SU-DHL-6 (cell line): ENCODE results near the gene OR4C16.

Source experiments
- H2AFZ ChIP-seq: fragments of 200-600 bp; sonication (generic); 2 replicates; pipeline ENCODE4 v1.6.1; 2014; ENCODE audit warnings: low read depth, mild to moderate bottlenecking, moderate library complexity, mixed read lengths, antibody characterized with exemption, low read length; ENCODE audit not compliant: severe bottlenecking
- H3F3A ChIP-seq: fragments of 200-600 bp; shearing (Covaris generic); 2 replicates; pipeline ENCODE4 v1.6.0; 2016; ENCODE audit warnings: antibody characterized with exemption, mild to moderate bottlenecking; ENCODE audit not compliant: insufficient read depth
- H3K27ac ChIP-seq: fragments of 200-600 bp; sonication (generic); 2 replicates; pipeline ENCODE4 v1.5.1; 2016; ENCODE audit warnings: low read depth, mild to moderate bottlenecking, low read length, moderate library complexity, mixed read lengths
- H3K27me3 ChIP-seq: fragments of 200-600 bp; sonication (generic), shearing (Covaris generic); 2 replicates; pipeline ENCODE4 v1.6.0; 2014; ENCODE audit warnings: mild to moderate bottlenecking, low read length
- H3K36me3 ChIP-seq: fragments of 200-600 bp; sonication (generic); 2 replicates; pipeline ENCODE4 v1.6.1; 2014; ENCODE audit warnings: mild to moderate bottlenecking, low read length, mixed read lengths
- H3K4me2 ChIP-seq: fragments of 300-600, 200-600 bp; shearing (Covaris generic), sonication (generic); 2 replicates; pipeline ENCODE4 v1.6.0; 2014; ENCODE audit warnings: low read length, low read depth, mild to moderate bottlenecking; ENCODE audit not compliant: poor library complexity, severe bottlenecking
- H3K4me3 ChIP-seq: fragments of 200-600 bp; sonication (generic); 2 replicates; pipeline ENCODE4 v1.5.1; 2014; ENCODE audit warnings: antibody characterized with exemption, low read length, mild to moderate bottlenecking, mixed read lengths; ENCODE audit not compliant: insufficient read depth, poor library complexity, severe bottlenecking
- H3K79me2 ChIP-seq: fragments of 200-600 bp; sonication (generic); 2 replicates; pipeline ENCODE4 v1.6.1; 2014; ENCODE audit warnings: mild to moderate bottlenecking, low read length, moderate library complexity; ENCODE audit not compliant: insufficient read depth
- H3K9ac ChIP-seq: fragments of 200-600 bp; sonication (generic); 2 replicates; pipeline ENCODE4 v1.7.0; 2014; ENCODE audit warnings: mild to moderate bottlenecking, low read length
- H3K9me2 ChIP-seq: fragments of 200-600 bp; sonication (generic); replicated peaks from 2 replicates; pipeline ENCODE4 v1.6.1; 2014; ENCODE audit warnings: low read length; ENCODE audit not compliant: insufficient read depth
- H3K9me3 ChIP-seq: fragments of 200-600 bp; sonication (generic); 2 replicates; pipeline ENCODE4 v1.6.1; 2014; ENCODE audit warnings: low read length, mixed read lengths; ENCODE audit not compliant: insufficient read depth
- H4K20me1 ChIP-seq: fragments of 200-600 bp; sonication (generic); 2 replicates; pipeline ENCODE4 v1.6.1; 2014; ENCODE audit warnings: low read depth, mild to moderate bottlenecking, antibody characterized with exemption, low read length, moderate library complexity, mixed read lengths
- EZH2phosphoT487 ChIP-seq: fragments of 200-600 bp; sonication (generic), shearing (Covaris generic); conservative IDR thresholded peaks from 2 replicates; pipeline ENCODE4 v1.6.1; 2018; ENCODE audit warnings: mild to moderate bottlenecking, antibody characterized with exemption, low read length, moderate library complexity, mixed read lengths
- TF ChIP-seq, protein P1 (sequence below): fragments of 200-600 bp; sonication (generic); IDR thresholded peaks from one replicate; pipeline ENCODE4 v1.5.1; 2017; ENCODE audit warnings: antibody characterized with exemption, mild to moderate bottlenecking, low read length, moderate library complexity; ENCODE audit not compliant: insufficient read depth, poor library complexity, severe bottlenecking

The OR4C16 gene, protein sequence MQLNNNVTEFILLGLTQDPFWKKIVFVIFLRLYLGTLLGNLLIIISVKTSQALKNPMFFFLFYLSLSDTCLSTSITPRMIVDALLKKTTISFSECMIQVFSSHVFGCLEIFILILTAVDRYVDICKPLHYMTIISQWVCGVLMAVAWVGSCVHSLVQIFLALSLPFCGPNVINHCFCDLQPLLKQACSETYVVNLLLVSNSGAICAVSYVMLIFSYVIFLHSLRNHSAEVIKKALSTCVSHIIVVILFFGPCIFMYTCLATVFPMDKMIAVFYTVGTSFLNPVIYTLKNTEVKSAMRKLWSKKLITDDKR

DNA sequence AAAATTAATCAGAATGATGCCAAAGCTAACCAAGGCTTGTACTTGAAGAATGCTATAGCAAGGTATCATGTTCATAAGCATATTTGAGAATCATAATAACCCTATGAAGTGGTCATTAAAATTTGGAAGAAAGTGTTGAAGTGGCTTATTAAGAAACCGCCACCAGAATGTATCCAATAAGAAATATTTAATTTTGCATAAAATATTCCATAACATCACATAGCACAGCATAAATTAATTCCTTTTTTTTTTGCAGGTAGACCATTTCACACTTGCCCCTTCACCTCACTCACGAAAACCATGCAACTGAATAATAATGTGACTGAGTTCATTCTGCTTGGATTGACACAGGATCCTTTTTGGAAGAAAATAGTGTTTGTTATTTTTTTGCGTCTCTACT lies at the start of gene OR4C16:
Gene OR4C16, plus strand, starts transcription at position 301 of the 400 bp plus-strand sequence. Its CDS starts 0 bp downstream, at position 301.
- no peak within 1 kb of the TSS for H3K9ac ChIP-seq
- no peaks in the 10 kb centered on the region for H3K27me3 ChIP-seq
- no peaks in the 10 kb centered on the region for H3K9me3 ChIP-seq
- no peaks in the 10 kb centered on the region for H3K36me3 ChIP-seq
- no peak within 1 kb of the TSS for H3K4me3 ChIP-seq
- H3K79me2 ChIP-seq = no peaks in the 10 kb centered on the region
- H3K9me2 ChIP-seq = no peaks in the 10 kb centered on the region
- no peak within 1 kb of the TSS for H2AFZ ChIP-seq
- no peak within 1 kb of the TSS for H3K27ac ChIP-seq
- H3F3A ChIP-seq = no peaks in the 10 kb centered on the region
- no peaks in the 10 kb centered on the region for H4K20me1 ChIP-seq
- H3K4me2 ChIP-seq = no peak within 1 kb of the TSS
- TF ChIP-seq, protein P1, sequence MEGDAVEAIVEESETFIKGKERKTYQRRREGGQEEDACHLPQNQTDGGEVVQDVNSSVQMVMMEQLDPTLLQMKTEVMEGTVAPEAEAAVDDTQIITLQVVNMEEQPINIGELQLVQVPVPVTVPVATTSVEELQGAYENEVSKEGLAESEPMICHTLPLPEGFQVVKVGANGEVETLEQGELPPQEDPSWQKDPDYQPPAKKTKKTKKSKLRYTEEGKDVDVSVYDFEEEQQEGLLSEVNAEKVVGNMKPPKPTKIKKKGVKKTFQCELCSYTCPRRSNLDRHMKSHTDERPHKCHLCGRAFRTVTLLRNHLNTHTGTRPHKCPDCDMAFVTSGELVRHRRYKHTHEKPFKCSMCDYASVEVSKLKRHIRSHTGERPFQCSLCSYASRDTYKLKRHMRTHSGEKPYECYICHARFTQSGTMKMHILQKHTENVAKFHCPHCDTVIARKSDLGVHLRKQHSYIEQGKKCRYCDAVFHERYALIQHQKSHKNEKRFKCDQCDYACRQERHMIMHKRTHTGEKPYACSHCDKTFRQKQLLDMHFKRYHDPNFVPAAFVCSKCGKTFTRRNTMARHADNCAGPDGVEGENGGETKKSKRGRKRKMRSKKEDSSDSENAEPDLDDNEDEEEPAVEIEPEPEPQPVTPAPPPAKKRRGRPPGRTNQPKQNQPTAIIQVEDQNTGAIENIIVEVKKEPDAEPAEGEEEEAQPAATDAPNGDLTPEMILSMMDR = no peak
- TF ChIP-seq EZH2phosphoT487 = no peak

DNA sequence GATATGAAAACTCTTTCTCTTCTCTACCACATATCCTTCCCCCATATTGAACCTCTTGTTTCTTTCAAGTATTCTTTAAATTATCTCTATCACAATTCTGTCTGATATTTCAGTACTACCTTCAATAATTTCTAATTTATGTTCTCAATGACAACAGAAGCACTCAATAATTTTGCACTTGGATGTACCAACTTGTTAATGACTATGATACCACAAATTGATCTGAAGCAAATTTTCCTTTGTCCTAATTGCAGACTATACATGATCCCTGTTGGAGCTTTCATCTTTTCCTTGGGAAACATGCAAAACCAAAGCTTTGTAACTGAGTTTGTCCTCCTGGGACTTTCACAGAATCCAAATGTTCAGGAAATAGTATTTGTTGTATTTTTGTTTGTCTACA lies 17.8 kb upstream of the OR4C16 start, which contains the start of gene OR4C15:
Gene OR4C15, plus strand, starts transcription at position 301 of the 400 bp plus-strand sequence. Its CDS starts 0 bp downstream, at position 301.
- Histone ChIP-seq H3K4me2 (no peak within 1 kb of the TSS), H3K9me2 (no peaks in the 10 kb centered on the region), H3K9me3 (no peaks in the 10 kb centered on the region), H3K36me3 (no peaks in the 10 kb centered on the region), H3K27ac (no peak within 1 kb of the TSS), H3K79me2 (no peaks in the 10 kb centered on the region), H4K20me1 (no peaks in the 10 kb centered on the region), H3F3A (no peaks in the 10 kb centered on the region), H3K27me3 (no peaks in the 10 kb centered on the region), H3K9ac (no peak within 1 kb of the TSS), H2AFZ (no peak within 1 kb of the TSS), H3K4me3 (no peak within 1 kb of the TSS)
- no peak for TF ChIP-seq EZH2phosphoT487

DNA sequence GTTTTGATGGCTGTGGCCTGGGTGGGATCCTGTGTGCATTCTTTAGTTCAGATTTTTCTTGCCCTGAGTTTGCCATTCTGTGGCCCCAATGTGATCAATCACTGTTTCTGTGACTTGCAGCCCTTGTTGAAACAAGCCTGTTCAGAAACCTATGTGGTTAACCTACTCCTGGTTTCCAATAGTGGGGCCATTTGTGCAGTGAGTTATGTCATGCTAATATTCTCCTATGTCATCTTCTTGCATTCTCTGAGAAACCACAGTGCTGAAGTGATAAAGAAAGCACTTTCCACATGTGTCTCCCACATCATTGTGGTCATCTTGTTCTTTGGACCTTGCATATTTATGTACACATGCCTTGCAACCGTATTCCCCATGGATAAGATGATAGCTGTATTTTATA lies 620 bp downstream of the OR4C16 start:
- Histone ChIP-seq H3K27me3 (no peaks in the 10 kb centered on the region), H4K20me1 (no peaks in the 10 kb centered on the region), H3K9ac (no peak overlapping the region), H3K27ac (no peak overlapping the region), H3K9me2 (no peaks in the 10 kb centered on the region), H3F3A (no peaks in the 10 kb centered on the region), H3K4me3 (no peak overlapping the region), H3K79me2 (no peaks in the 10 kb centered on the region), H3K4me2 (no peak overlapping the region), H3K36me3 (no peaks in the 10 kb centered on the region), H2AFZ (no peak overlapping the region), H3K9me3 (no peaks in the 10 kb centered on the region)
- TF ChIP-seq EZH2phosphoT487 = no peak
- TF ChIP-seq, protein P1 = no peak

DNA sequence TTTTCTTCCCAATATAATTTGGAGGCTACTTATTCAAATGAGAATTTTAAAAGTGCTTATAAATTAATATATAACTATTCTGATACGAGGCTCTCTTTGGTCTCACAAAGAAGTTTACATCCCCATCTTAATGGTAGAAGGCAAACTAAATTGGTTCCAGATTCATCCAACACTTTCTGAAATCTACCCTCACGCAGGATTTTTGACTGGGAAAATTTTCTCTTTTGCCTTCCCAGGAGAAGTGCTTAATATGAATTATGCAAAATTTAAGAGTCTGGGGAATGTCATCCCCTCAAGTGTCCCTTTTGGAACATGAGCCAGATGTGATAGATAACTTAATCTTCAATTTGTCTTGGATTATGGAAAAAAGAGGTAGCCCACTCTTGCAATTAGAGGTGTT lies 35.6 kb downstream of the OR4C16 start, which contains the start of gene OR4C11:
Gene OR4C11, minus strand, starts transcription at position 101 of the 400 bp plus-strand sequence. CDS start 3,272 bp downstream, outside the sequence.
- no peaks in the 10 kb centered on the region for H4K20me1 ChIP-seq
- no peaks in the 10 kb centered on the region for H3K27me3 ChIP-seq
- H3K4me2 ChIP-seq = no peak within 1 kb of the TSS
- no peak within 1 kb of the TSS for H2AFZ ChIP-seq
- H3K9me2 ChIP-seq = no peaks in the 10 kb centered on the region
- H3K9me3 ChIP-seq = no peaks in the 10 kb centered on the region
- H3K9ac ChIP-seq = no peak within 1 kb of the TSS
- H3K27ac ChIP-seq = no peak within 1 kb of the TSS
- no peak within 1 kb of the TSS for H3K4me3 ChIP-seq
- no peaks in the 10 kb centered on the region for H3K79me2 ChIP-seq
- H3F3A ChIP-seq = no peaks in the 10 kb centered on the region
- H3K36me3 ChIP-seq = no peaks in the 10 kb centered on the region
- no peak for TF ChIP-seq EZH2phosphoT487
- TF ChIP-seq, protein P1 = no peak
